ENCODE results near the gene DLG4. TPM values are rescaled to one million over a fixed set of nuclear protein-coding genes. Genes with fewer than 3 reads are reported as not detected.

DLG4 gene
- total RNA-seq, 1 donor from 2014 or later: 45.6 TPM

GRCh38 chr17:7178973-7179316 is 40.7 kb downstream of the DLG4 start:
- Histone ChIP-seq H3K9me3 (ENCODE audit: insufficient read depth, low read depth, low read length) (no peaks in the 10 kb centered on the region), H3K4me1 (ENCODE audit: insufficient read depth, low read length) (peaks cover 17% of the 10 kb centered on the region), H3K4me3 (ENCODE audit: insufficient read depth, low read depth, low read length) (no peak overlapping the region), H3K4me2 (ENCODE audit: low read length) (no peak overlapping the region), H4K20me1 (ENCODE audit: insufficient read depth, low read length) (peaks cover 11% of the 10 kb centered on the region), H3K36me3 (ENCODE audit: insufficient read depth, low read length) (no peaks in the 10 kb centered on the region), H3K9ac (ENCODE audit: low read length) (no peak overlapping the region), H3K27ac (ENCODE audit: low read depth, low read length) (no peak overlapping the region), H3K79me2 (ENCODE audit: insufficient read depth, low read length) (no peaks in the 10 kb centered on the region), H2AFZ (ENCODE audit: low read depth, low read length) (no peak overlapping the region), H3K27me3 (ENCODE audit: insufficient read depth, low read length) (no peaks in the 10 kb centered on the region)
- Mint-ChIP-seq H3K36me3 (ENCODE audit: low read depth, unreplicated experiment) (no peaks in the 10 kb centered on the region), H3K4me3 (ENCODE audit: unreplicated experiment) (no peak overlapping the region), H3K27me3 (ENCODE audit: low read depth, unreplicated experiment) (no peaks in the 10 kb centered on the region), H3K4me1 (ENCODE audit: low read depth, unreplicated experiment) (peaks cover 12% of the 10 kb centered on the region), H3K9me3 (ENCODE audit: unreplicated experiment) (no peaks in the 10 kb centered on the region), H3K27ac (ENCODE audit: unreplicated experiment) (no peak overlapping the region)
- no peak for TF ChIP-seq EZH2 (IDR thresholded peaks at IDR 0.05; ENCODE audit: insufficient read depth, low read length)
- no peak for TF ChIP-seq CTCF (IDR thresholded peaks at IDR 0.05; ENCODE audit: insufficient read depth, low read depth, low read length)
- FAIRE-seq (no peak), DNase-seq (ENCODE audit: low read depth) (no peak)

- Histone ChIP-seq H3K9ac (ENCODE audit: low read length) (peak overlapping the region; percentile 80), H3K4me3 (ENCODE audit: insufficient read depth, low read depth, low read length) (peak overlapping the region; percentile 62), H3K4me2 (ENCODE audit: low read length) (peak overlapping the region; percentile 98), H3K27me3 (ENCODE audit: insufficient read depth, low read length) (no peaks in the 10 kb centered on the region), H2AFZ (ENCODE audit: low read depth, low read length) (peak overlapping the region; percentile 81), H3K4me1 (ENCODE audit: insufficient read depth, low read length) (peaks cover 17% of the 10 kb centered on the region), H3K27ac (ENCODE audit: low read depth, low read length) (peak overlapping the region; percentile 23), H3K79me2 (ENCODE audit: insufficient read depth, low read length) (no peaks in the 10 kb centered on the region), H3K36me3 (ENCODE audit: insufficient read depth, low read length) (no peaks in the 10 kb centered on the region), H4K20me1 (ENCODE audit: insufficient read depth, low read length) (peaks cover 11% of the 10 kb centered on the region), H3K9me3 (ENCODE audit: insufficient read depth, low read depth, low read length) (no peaks in the 10 kb centered on the region)
- Mint-ChIP-seq H3K9me3 (ENCODE audit: unreplicated experiment) (no peaks in the 10 kb centered on the region), H3K4me3 (ENCODE audit: unreplicated experiment) (no peak overlapping the region), H3K27me3 (ENCODE audit: low read depth, unreplicated experiment) (no peaks in the 10 kb centered on the region), H3K27ac (ENCODE audit: unreplicated experiment) (peak overlapping the region; percentile 88), H3K4me1 (ENCODE audit: low read depth, unreplicated experiment) (peaks cover 8% of the 10 kb centered on the region), H3K36me3 (ENCODE audit: low read depth, unreplicated experiment) (no peaks in the 10 kb centered on the region)
- TF ChIP-seq CTCF (IDR thresholded peaks at IDR 0.05; ENCODE audit: insufficient read depth, low read depth, low read length): no peak
- FAIRE-seq (no peak), DNase-seq (ENCODE audit: low read depth) (peak; percentile 36)
Observed at GRCh38 chr17:7177954-7178477, 41.6 kb downstream of the DLG4 start.

- DNase-seq (ENCODE audit: low read depth) (peak; percentile 41), FAIRE-seq (no peak)
- H3K36me3 Mint-ChIP-seq (ENCODE audit: low read depth, unreplicated experiment): no peaks in the 10 kb centered on the region
- TF ChIP-seq CTCF (IDR thresholded peaks at IDR 0.05; ENCODE audit: insufficient read depth, low read depth, low read length) (peak; percentile 76), EZH2 (IDR thresholded peaks at IDR 0.05; ENCODE audit: insufficient read depth, low read length) (no peak)
- Histone ChIP-seq H3K9me3 (ENCODE audit: insufficient read depth, low read depth, low read length) (no peaks in the 10 kb centered on the region), H3K36me3 (ENCODE audit: insufficient read depth, low read length) (no peaks in the 10 kb centered on the region), H3K27me3 (ENCODE audit: insufficient read depth, low read length) (no peaks in the 10 kb centered on the region), H3K27ac (ENCODE audit: low read depth, low read length) (peak overlapping the region; percentile 23), H3K4me3 (ENCODE audit: insufficient read depth, low read depth, low read length) (peak overlapping the region; percentile 62), H3K79me2 (ENCODE audit: insufficient read depth, low read length) (no peaks in the 10 kb centered on the region), H2AFZ (ENCODE audit: low read depth, low read length) (peak overlapping the region; percentile 81), H4K20me1 (ENCODE audit: insufficient read depth, low read length) (peaks cover 11% of the 10 kb centered on the region), H3K4me2 (ENCODE audit: low read length) (peak overlapping the region; percentile 98), H3K9ac (ENCODE audit: low read length) (peak overlapping the region; percentile 80), H3K4me1 (ENCODE audit: insufficient read depth, low read length) (peaks cover 17% of the 10 kb centered on the region)
- H3K27ac Mint-ChIP-seq (ENCODE audit: unreplicated experiment): peak overlapping the region; percentile 88
- H3K27me3 Mint-ChIP-seq (ENCODE audit: low read depth, unreplicated experiment): no peaks in the 10 kb centered on the region
- peaks cover 8% of the 10 kb centered on the region for H3K4me1 Mint-ChIP-seq (ENCODE audit: low read depth, unreplicated experiment)
- H3K4me3 Mint-ChIP-seq (ENCODE audit: unreplicated experiment): no peak overlapping the region
- no peaks in the 10 kb centered on the region for H3K9me3 Mint-ChIP-seq (ENCODE audit: unreplicated experiment)
Observed at GRCh38 chr17:7177191-7177953, 42.3 kb downstream of the DLG4 start.
